Glomerular endothelial cell (primary cell): ENCODE results near the gene RIC8B. TPM values are rescaled to one million over a fixed set of nuclear protein-coding genes. Genes with fewer than 3 reads are reported as not detected.

Experiments
- DNase-seq: peaks from one replicate; pipeline ENCODE4 v3.0.0-alpha.2; 2011; ENCODE audit warnings: low read depth, low spot score; ENCODE audit errors: extremely low read depth
- total RNA-seq: library from RNA; depleted of rRNA; stranded (reverse); fragments of >200 nt; gene quantifications from 2 replicates; pipeline ENCODE4 v1.2.3, GENCODE V29; 2015

Gene RIC8B
- total RNA-seq, 1 donor from 2014 or later: 10.4 TPM

GRCh38 chr12:106758349-106759110 is 16.0 kb upstream of the RIC8B start:
- DNase-seq: no peak

GRCh38 chr12:106759526-106760183 is 14.8 kb upstream of the RIC8B start:
- no peak for DNase-seq

- no peak for DNase-seq
Observed at GRCh38 chr12:106760184-106760531, 14.3 kb upstream of the RIC8B start.

- DNase-seq: no peak
Observed at GRCh38 chr12:106764220-106764619, 10.3 kb upstream of the RIC8B start.

- no peak for DNase-seq
Observed at GRCh38 chr12:106764738-106765137, 9.7 kb upstream of the RIC8B start.

GRCh38 chr12:106766393-106766826 is 8.1 kb upstream of the RIC8B start:
- DNase-seq: no peak

- DNase-seq: no peak
Observed at GRCh38 chr12:106767206-106767605, 7.3 kb upstream of the RIC8B start.

- DNase-seq: no peak
Observed at GRCh38 chr12:106767954-106768822, 6.3 kb upstream of the RIC8B start.

GRCh38 chr12:106769078-106769477 is 5.4 kb upstream of the RIC8B start:
- no peak for DNase-seq

- DNase-seq: no peak
Observed at GRCh38 chr12:106769546-106769945, 4.9 kb upstream of the RIC8B start.

GRCh38 chr12:106771425-106771824 is 3.1 kb upstream of the RIC8B start:
- DNase-seq: no peak

- peak; percentile 18 for DNase-seq
Observed at GRCh38 chr12:106773286-106774004, 1.0 kb upstream of the RIC8B start.

GRCh38 chr12:106774808-106775524 is 484 bp downstream of the RIC8B start:
- DNase-seq: no peak

- no peak for DNase-seq
Observed at GRCh38 chr12:106776897-106777296, 2.4 kb downstream of the RIC8B start.

GRCh38 chr12:106780010-106780631 is 5.6 kb downstream of the RIC8B start:
- no peak for DNase-seq

GRCh38 chr12:106782619-106783018 is 8.1 kb downstream of the RIC8B start:
- DNase-seq: no peak

- no peak for DNase-seq
Observed at GRCh38 chr12:106783515-106783914, 9.0 kb downstream of the RIC8B start.

GRCh38 chr12:106790020-106790419 is 15.5 kb downstream of the RIC8B start:
- no peak for DNase-seq

- no peak for DNase-seq
Observed at GRCh38 chr12:106791531-106791930, 17.0 kb downstream of the RIC8B start.

GRCh38 chr12:106794369-106794768 is 19.9 kb downstream of the RIC8B start:
- DNase-seq: no peak
